A549 treated with ZK216348 at 1 μM for 4 hours (cell line): ENCODE measurements around the gene GPX7. TPM values are rescaled to one million over a fixed set of nuclear protein-coding genes. Genes with fewer than 3 reads are reported as not detected.

Experiments
- total RNA-seq: library from RNA; stranded (reverse); fragments of 200-300 nt; extraction: Qiagen RNA extraction; gene quantifications from 5 replicates; pipeline ENCODE4 v1.2.3, GENCODE V29; 2022; ENCODE audit warnings: low read depth

Gene GPX7
- total RNA-seq: not detected in 5 replicates

DNA sequence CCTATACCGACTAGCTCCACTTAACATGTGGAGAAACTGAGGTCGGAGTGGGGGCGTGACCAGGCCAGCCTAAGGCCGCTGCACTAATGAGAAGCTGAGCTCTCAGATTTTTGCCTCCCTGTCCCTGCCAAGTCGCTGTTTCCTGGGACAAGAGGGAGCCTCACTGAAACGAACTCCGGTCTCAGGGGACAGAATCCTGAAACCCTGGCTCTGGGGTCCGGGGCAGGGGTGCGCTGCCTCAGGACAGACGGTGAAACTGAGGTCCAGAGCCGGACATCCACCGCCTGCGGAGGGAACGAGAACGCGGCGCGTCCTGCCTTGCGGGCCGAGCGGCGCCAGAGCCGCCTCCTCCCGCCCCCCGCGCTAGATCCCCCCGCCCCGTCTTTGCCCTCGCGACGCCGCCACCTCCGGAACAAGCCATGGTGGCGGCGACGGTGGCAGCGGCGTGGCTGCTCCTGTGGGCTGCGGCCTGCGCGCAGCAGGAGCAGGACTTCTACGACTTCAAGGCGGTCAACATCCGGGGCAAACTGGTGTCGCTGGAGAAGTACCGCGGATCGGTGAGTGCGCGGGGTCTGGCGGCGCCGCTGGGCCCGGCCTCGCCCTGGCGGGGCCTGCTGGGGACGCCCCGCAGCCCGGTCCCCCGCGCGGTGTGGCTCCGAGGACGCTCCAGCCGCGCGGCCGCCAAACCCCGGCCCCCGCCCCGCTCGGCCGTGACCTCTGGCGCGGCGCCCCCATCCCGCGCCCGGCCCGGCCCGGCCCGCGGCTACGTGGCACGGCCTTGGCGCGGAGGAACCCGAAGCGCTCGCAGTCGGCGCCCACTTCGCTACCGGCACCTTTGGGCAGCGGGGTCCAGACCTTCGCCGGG lies at the start of gene GPX7:
TSS of gene GPX7 (plus strand) at position 381 of the 865 bp plus-strand sequence. CDS start at position 420, 39 bp downstream.

DNA sequence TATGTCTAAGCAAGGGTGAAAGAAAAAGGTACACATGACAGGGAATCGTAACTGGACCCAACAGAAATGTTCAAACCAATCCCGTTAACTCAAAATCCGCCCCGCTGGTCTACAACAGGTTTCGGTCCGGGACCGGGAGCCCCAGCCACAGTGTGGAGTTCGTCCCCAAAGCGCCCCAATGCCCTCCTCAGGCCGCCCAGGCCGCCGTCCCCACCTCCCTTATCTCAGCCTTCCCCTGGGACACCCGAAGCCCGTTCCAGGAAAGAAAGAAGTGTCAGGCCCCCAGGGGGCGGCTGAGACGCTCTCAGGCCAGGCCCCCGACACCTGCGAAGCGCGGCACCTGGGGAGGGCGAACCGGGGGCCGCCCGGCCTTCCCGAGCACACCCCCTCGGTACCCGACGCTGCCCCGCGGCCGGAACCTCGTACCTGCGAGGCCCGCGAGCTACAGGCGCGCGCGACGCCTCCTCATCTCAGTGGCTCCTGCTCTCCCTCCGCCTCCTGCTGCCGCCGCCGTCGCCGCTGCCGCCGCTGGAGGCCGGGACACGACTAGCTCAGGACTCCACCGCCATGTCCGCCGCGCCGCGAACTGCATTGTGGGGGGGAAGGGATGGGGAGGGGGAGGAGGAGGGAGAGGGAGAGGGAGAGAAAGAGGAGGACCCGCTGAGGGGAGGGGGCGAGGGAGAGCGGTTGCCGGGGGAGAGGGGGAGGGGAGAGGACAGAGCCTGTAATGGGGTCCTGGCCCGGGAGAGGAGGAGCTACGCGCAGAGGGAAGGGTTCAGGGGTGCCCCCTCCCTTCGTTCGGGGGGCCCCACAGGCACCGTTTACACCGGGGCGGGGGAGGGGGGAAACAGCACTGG lies 49.4 kb upstream of the GPX7 start, which contains the start of gene TUT4:
TSS of gene TUT4 (minus strand) at position 588 of the 857 bp plus-strand sequence. CDS start 26,812 bp downstream, outside the sequence.

DNA sequence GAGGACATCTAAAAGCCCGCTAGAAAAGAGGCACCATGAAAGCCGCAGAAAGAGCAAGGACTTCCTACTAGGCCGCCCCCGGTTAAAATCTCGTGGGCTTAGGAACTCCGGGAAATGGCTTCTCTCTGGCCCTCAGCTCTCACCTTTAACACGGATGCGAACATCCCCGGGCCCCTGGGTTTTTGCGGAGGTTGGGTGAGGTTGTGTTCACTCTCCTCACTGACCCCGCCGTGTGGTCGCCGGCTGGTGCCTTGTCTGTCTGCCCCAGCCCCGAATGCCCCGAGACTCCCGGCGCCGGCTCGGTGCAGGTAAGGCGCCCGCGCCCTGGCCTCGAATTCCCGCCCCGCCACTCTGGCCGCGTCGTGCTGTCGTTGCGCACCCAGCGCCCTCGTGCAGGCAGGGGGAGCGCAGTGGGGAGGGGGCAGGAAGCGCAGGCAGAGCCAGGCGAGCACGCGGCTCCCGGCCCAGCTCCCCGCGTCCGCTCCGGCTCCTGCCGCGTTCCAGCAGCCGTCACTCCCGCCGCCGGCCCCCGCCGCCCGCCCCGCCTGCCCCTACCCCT lies 30.6 kb downstream of the GPX7 start, which contains the start of gene SHISAL2A:
TSS of gene SHISAL2A (plus strand) at position 437 of the 559 bp plus-strand sequence. CDS start 326 bp downstream, outside the sequence.

Other genes starting within 250 kb of the GPX7 start
- gene CC2D1B, start 236.2 kb upstream of the GPX7 start, total RNA-seq: 11.2 to 22.3 TPM (median 18.3 TPM) in 5 replicates
- gene ORC1, start 197.9 kb upstream of the GPX7 start, total RNA-seq: 18.3 to 20.6 TPM (median 19.3 TPM) in 5 replicates
- gene PRPF38A, start 197.8 kb upstream of the GPX7 start, total RNA-seq: 19.2 to 21.9 TPM (median 20.8 TPM) in 5 replicates
- 20.5 to 25.5 TPM (median 23.3 TPM) in 5 replicates for gene TUT4, start 49.3 kb upstream of the GPX7 start, total RNA-seq
- gene SHISAL2A, start 30.8 kb downstream of the GPX7 start, total RNA-seq: 0.21 to 0.28 TPM (median 0.27 TPM) in 4 of 5 replicates, not detected in the other
- 17.4 to 23.8 TPM (median 21.7 TPM) in 5 replicates for gene COA7, start 96.0 kb downstream of the GPX7 start, total RNA-seq
- gene ZYG11B, start 124.1 kb downstream of the GPX7 start, total RNA-seq: 2.0 to 6.1 TPM (median 5.1 TPM) in 5 replicates
- gene ZYG11A, start 240.4 kb downstream of the GPX7 start, total RNA-seq: 2.2 to 2.9 TPM (median 2.4 TPM) in 5 replicates